WI38 (cell line): ENCODE data around the gene COL15A1.

Experiments used
- H3K4me3 ChIP-seq: 2 replicates; pipeline ENCODE4 v1.5.1; 2011; ENCODE audit warnings: low read depth, mild to moderate bottlenecking, control low read depth, low read length
- CTCF ChIP-seq: IDR thresholded peaks from 2 replicates; pipeline ENCODE4 v1.5.1; 2012; ENCODE audit warnings: low read depth, mild to moderate bottlenecking, control low read depth, low read length

The COL15A1 gene

GRCh38 chr9:98931600-98932389 lies 11.9 kb upstream of the COL15A1 start:
- TF ChIP-seq CTCF: no peak
- no peak overlapping the region for H3K4me3 ChIP-seq

GRCh38 chr9:98933185-98933584 lies 10.5 kb upstream of the COL15A1 start:
- no peak overlapping the region for H3K4me3 ChIP-seq
- no peak for TF ChIP-seq CTCF

GRCh38 chr9:98933890-98934289 lies 9.8 kb upstream of the COL15A1 start:
- no peak for TF ChIP-seq CTCF
- H3K4me3 ChIP-seq: no peak overlapping the region

GRCh38 chr9:98935071-98935505 lies 8.6 kb upstream of the COL15A1 start:
- TF ChIP-seq CTCF: no peak
- no peak overlapping the region for H3K4me3 ChIP-seq

- no peak overlapping the region for H3K4me3 ChIP-seq
- TF ChIP-seq CTCF: no peak
Observed at GRCh38 chr9:98940276-98940675, 3.4 kb upstream of the COL15A1 start.

GRCh38 chr9:98941946-98942523 lies 1.7 kb upstream of the COL15A1 start:
- no peak overlapping the region for H3K4me3 ChIP-seq
- no peak for TF ChIP-seq CTCF
